ENCODE data around the gene FAF1.

Gene FAF1

GRCh38 chr1:50447961-50448360 is 512.1 kb downstream of the FAF1 start:
- intact Hi-C loops (cut with micrococcal nuclease), result no loop called here
- Mint-ChIP-seq H3K27ac (no peak overlapping the region), H3K9me3 (no peaks in the 10 kb centered on the region), H3K27me3 (no peaks in the 10 kb centered on the region), H3K4me3 (no peak overlapping the region), H3K4me1 (ENCODE audit: low read depth) (no peaks in the 10 kb centered on the region), H3K36me3 (ENCODE audit: low read depth) (peaks cover 10% of the 10 kb centered on the region)

- no peaks in the 10 kb centered on the region for H3K4me1 Mint-ChIP-seq (ENCODE audit: low read depth)
- no peak overlapping the region for H3K4me3 Mint-ChIP-seq
- H3K36me3 Mint-ChIP-seq (ENCODE audit: low read depth), result peaks cover 46% of the 10 kb centered on the region
- intact Hi-C loops (cut with micrococcal nuclease), result no loop called here
- no peaks in the 10 kb centered on the region for H3K9me3 Mint-ChIP-seq
- H3K27me3 Mint-ChIP-seq, result no peaks in the 10 kb centered on the region
- H3K27ac Mint-ChIP-seq, result no peak overlapping the region
Measured at GRCh38 chr1:50441183-50441582, 518.9 kb downstream of the FAF1 start.

GRCh38 chr1:50438945-50439344 is 521.1 kb downstream of the FAF1 start:
- Mint-ChIP-seq H3K27me3 (peaks cover 9% of the 10 kb centered on the region), H3K9me3 (no peaks in the 10 kb centered on the region), H3K4me1 (ENCODE audit: low read depth) (peaks cover 5% of the 10 kb centered on the region), H3K27ac (no peak overlapping the region), H3K4me3 (no peak overlapping the region), H3K36me3 (ENCODE audit: low read depth) (peaks cover 51% of the 10 kb centered on the region)
- intact Hi-C loops (cut with micrococcal nuclease), result no loop called here

GRCh38 chr1:50436489-50436888 is 523.6 kb downstream of the FAF1 start:
- H3K4me1 Mint-ChIP-seq (ENCODE audit: low read depth), result peaks cover 5% of the 10 kb centered on the region
- peaks cover 40% of the 10 kb centered on the region for H3K36me3 Mint-ChIP-seq (ENCODE audit: low read depth)
- no peak overlapping the region for H3K27ac Mint-ChIP-seq
- intact Hi-C loops (cut with micrococcal nuclease), result no loop called here
- H3K9me3 Mint-ChIP-seq, result no peaks in the 10 kb centered on the region
- H3K27me3 Mint-ChIP-seq, result peaks cover 33% of the 10 kb centered on the region
- no peak overlapping the region for H3K4me3 Mint-ChIP-seq

- Mint-ChIP-seq H3K9me3 (no peaks in the 10 kb centered on the region), H3K4me3 (no peak overlapping the region)
- intact Hi-C loops (cut with micrococcal nuclease), result no loop called here
Measured at GRCh38 chr1:50430010-50430405, 530.1 kb downstream of the FAF1 start.

GRCh38 chr1:50427818-50428779 is 532.0 kb downstream of the FAF1 start:
- Mint-ChIP-seq H3K27me3 (peaks cover 94% of the 10 kb centered on the region), H3K4me1 (ENCODE audit: low read depth) (peaks cover 25% of the 10 kb centered on the region), H3K4me3 (no peak overlapping the region), H3K9me3 (no peaks in the 10 kb centered on the region), H3K36me3 (ENCODE audit: low read depth) (no peaks in the 10 kb centered on the region), H3K27ac (no peak overlapping the region)
- intact Hi-C loops (cut with micrococcal nuclease), result no loop called here

More at GRCh38 chr1:50430010-50430405, 530.1 kb downstream of the FAF1 start:
- no peak overlapping the region for H3K27ac Mint-ChIP-seq
- peaks cover 89% of the 10 kb centered on the region for H3K27me3 Mint-ChIP-seq
- H3K4me1 Mint-ChIP-seq (ENCODE audit: low read depth), result peaks cover 9% of the 10 kb centered on the region
- peaks cover 1% of the 10 kb centered on the region for H3K36me3 Mint-ChIP-seq (ENCODE audit: low read depth)

GRCh38 chr1:50427086-50427817 is 532.8 kb downstream of the FAF1 start:
- Mint-ChIP-seq H3K9me3 (no peaks in the 10 kb centered on the region), H3K4me3 (no peak overlapping the region), H3K36me3 (ENCODE audit: low read depth) (no peaks in the 10 kb centered on the region)

GRCh38 chr1:50426702-50427085 is 533.4 kb downstream of the FAF1 start:
- Mint-ChIP-seq H3K27me3 (peaks cover 94% of the 10 kb centered on the region), H3K36me3 (ENCODE audit: low read depth) (no peaks in the 10 kb centered on the region), H3K27ac (no peak overlapping the region), H3K4me3 (no peak overlapping the region), H3K4me1 (ENCODE audit: low read depth) (peaks cover 36% of the 10 kb centered on the region), H3K9me3 (no peaks in the 10 kb centered on the region)
- intact Hi-C loops (cut with micrococcal nuclease), result no loop called here

More at GRCh38 chr1:50427086-50427817, 532.8 kb downstream of the FAF1 start:
- no peak overlapping the region for H3K27ac Mint-ChIP-seq
- peaks cover 94% of the 10 kb centered on the region for H3K27me3 Mint-ChIP-seq
- intact Hi-C loops (cut with micrococcal nuclease), result no loop called here
- peaks cover 31% of the 10 kb centered on the region for H3K4me1 Mint-ChIP-seq (ENCODE audit: low read depth)

- Mint-ChIP-seq H3K4me3 (no peak overlapping the region), H3K36me3 (ENCODE audit: low read depth) (no peaks in the 10 kb centered on the region), H3K27me3 (peaks cover 93% of the 10 kb centered on the region), H3K27ac (no peak overlapping the region), H3K4me1 (ENCODE audit: low read depth) (peaks cover 39% of the 10 kb centered on the region), H3K9me3 (no peaks in the 10 kb centered on the region)
- intact Hi-C loops (cut with micrococcal nuclease), result no loop called here
Measured at GRCh38 chr1:50426108-50426700, 533.9 kb downstream of the FAF1 start.

- Mint-ChIP-seq H3K36me3 (ENCODE audit: low read depth) (no peaks in the 10 kb centered on the region), H3K4me1 (ENCODE audit: low read depth) (peaks cover 40% of the 10 kb centered on the region), H3K27me3 (peaks cover 92% of the 10 kb centered on the region), H3K4me3 (peak overlapping the region; percentile 49), H3K27ac (no peak overlapping the region), H3K9me3 (no peaks in the 10 kb centered on the region)
- intact Hi-C loops (cut with micrococcal nuclease), result no loop called here
Measured at GRCh38 chr1:50425376-50426107, 534.5 kb downstream of the FAF1 start.

- intact Hi-C loops (cut with micrococcal nuclease), result no loop called here
- Mint-ChIP-seq H3K36me3 (ENCODE audit: low read depth) (no peaks in the 10 kb centered on the region), H3K27me3 (peaks cover 92% of the 10 kb centered on the region), H3K9me3 (no peaks in the 10 kb centered on the region), H3K4me1 (ENCODE audit: low read depth) (peaks cover 46% of the 10 kb centered on the region), H3K4me3 (peak overlapping the region; percentile 79), H3K27ac (no peak overlapping the region)
Measured at GRCh38 chr1:50424884-50425375, 535.1 kb downstream of the FAF1 start.

- no peaks in the 10 kb centered on the region for H3K36me3 Mint-ChIP-seq (ENCODE audit: low read depth)
- H3K4me1 Mint-ChIP-seq (ENCODE audit: low read depth), result peaks cover 50% of the 10 kb centered on the region
- H3K27me3 Mint-ChIP-seq, result peaks cover 94% of the 10 kb centered on the region
- no peak overlapping the region for H3K27ac Mint-ChIP-seq
- intact Hi-C loops (cut with micrococcal nuclease), result no loop called here
- H3K9me3 Mint-ChIP-seq, result no peaks in the 10 kb centered on the region
- H3K4me3 Mint-ChIP-seq, result peak overlapping the region; percentile 79
Measured at GRCh38 chr1:50424045-50424883, 535.8 kb downstream of the FAF1 start.

- Mint-ChIP-seq H3K4me3 (peak overlapping the region; percentile 79), H3K36me3 (ENCODE audit: low read depth) (no peaks in the 10 kb centered on the region), H3K27me3 (peaks cover 93% of the 10 kb centered on the region), H3K27ac (no peak overlapping the region), H3K9me3 (no peaks in the 10 kb centered on the region), H3K4me1 (ENCODE audit: low read depth) (peaks cover 50% of the 10 kb centered on the region)
- intact Hi-C loops (cut with micrococcal nuclease), result no loop called here
Measured at GRCh38 chr1:50423670-50424000, 536.4 kb downstream of the FAF1 start.
